Endothelial cell of umbilical vein (primary cell): ENCODE results near the gene MCTP1. TPM values are rescaled to one million over a fixed set of nuclear protein-coding genes. Genes with fewer than 3 reads are reported as not detected.

Experiments used
- BruUV-seq: library from RNA; stranded (reverse); fragments of 400-500 nt; replicated peaks from 2 replicates; lab custom pipeline; 2021; lab: Mats Ljungman, UMichigan
- CTCF ChIA-PET: fragments of 300-600, 350-600 bp; sonication (Branson Sonifier 250); formaldehyde crosslinking; loops from one replicate; lab custom pipeline; 2021; ENCODE audit warnings: antibody characterized with exemption, inconsistent platforms; lab: Charles Lee
- POLR2A ChIA-PET: fragments of 300-600, 350-600 bp; sonication (Branson Sonifier 250); formaldehyde crosslinking; loops from one replicate; lab custom pipeline; 2021; ENCODE audit warnings: antibody characterized with exemption, inconsistent platforms; lab: Charles Lee
- DNase-seq: peaks from one replicate; pipeline ENCODE4 v3.0.0-alpha.2; 2011; ENCODE audit warnings: low read depth, low spot score
- FAIRE-seq: peaks from 2 replicates; lab custom pipeline; 2011; peaks lifted over from hg19 to GRCh38; lab: Jason Lieb, UNC
- H2AFZ ChIP-seq: 2 replicates; pipeline ENCODE4 v1.6.0; 2012; ENCODE audit warnings: low read depth, low read length, control low read depth, inconsistent platforms
- H3K27ac ChIP-seq: 2 replicates; pipeline ENCODE4 v1.5.1; 2011; ENCODE audit warnings: low read depth, mild to moderate bottlenecking, control low read depth, low read length, moderate library complexity; ENCODE audit not compliant: insufficient read depth
- H3K27me3 ChIP-seq, 2 experiments: 2 replicates each; pipeline versions ENCODE4 v1.6.0 to v1.6.1; 2011; ENCODE audit warnings: low read length in 2 of 2, mixed read lengths in 1 of 2; ENCODE audit not compliant: control insufficient read depth in 2 of 2, insufficient read depth in 2 of 2
- H3K36me3 ChIP-seq, 2 experiments: 2 replicates in 1 of 2; 3 replicates in 1 of 2; pipeline ENCODE4 v1.5.1; 2011; ENCODE audit warnings: low read length in 2 of 2, mild to moderate bottlenecking in 1 of 2, moderate library complexity in 1 of 2; ENCODE audit not compliant: control insufficient read depth in 2 of 2, insufficient read depth in 2 of 2; ENCODE audit errors: extremely low read depth in 1 of 2
- H3K4me1 ChIP-seq: 3 replicates; pipeline ENCODE4 v1.5.1; 2011; ENCODE audit warnings: mild to moderate bottlenecking, low read length; ENCODE audit not compliant: control insufficient read depth, insufficient read depth; ENCODE audit errors: extremely low read depth
- H3K4me2 ChIP-seq: 2 replicates; pipeline ENCODE4 v1.6.1; 2011; ENCODE audit warnings: low read length, control low read depth, mixed read lengths; ENCODE audit not compliant: insufficient read depth
- H3K4me3 ChIP-seq, 3 experiments: fragments of 200-600 bp in 1 of 3; sonication (generic), shearing (Covaris generic) in 1 of 3; replicated peaks in 1 of 3; 2 replicates each; pipeline ENCODE4 v1.5.1; 2011 to 2016; ENCODE audit warnings: control low read depth in 3 of 3, low read length in 3 of 3, mild to moderate bottlenecking in 2 of 3, inconsistent platforms in 1 of 3, low read depth in 1 of 3, moderate library complexity in 1 of 3; ENCODE audit not compliant: insufficient read depth in 1 of 3
- H3K79me2 ChIP-seq: 2 replicates; pipeline ENCODE4 v1.6.0; 2012; ENCODE audit warnings: low read length, inconsistent platforms; ENCODE audit not compliant: control insufficient read depth, insufficient read depth
- H3K9ac ChIP-seq: replicated peaks from 2 replicates; pipeline ENCODE3; 2011; ENCODE audit warnings: low read length, control low read depth; ENCODE audit not compliant: insufficient read depth; ENCODE audit errors: extremely low read depth
- H3K9me1 ChIP-seq: replicated peaks from 3 replicates; pipeline ENCODE4 v1.6.0; 2011; ENCODE audit warnings: mild to moderate bottlenecking, low read length; ENCODE audit not compliant: control insufficient read depth, insufficient read depth; ENCODE audit errors: extremely low read depth
- H3K9me3 ChIP-seq: replicated peaks from 2 replicates; pipeline ENCODE4 v1.5.1; 2012; ENCODE audit warnings: low read length, inconsistent platforms; ENCODE audit not compliant: control insufficient read depth, insufficient read depth
- H4K20me1 ChIP-seq: replicated peaks from 2 replicates; pipeline ENCODE3; 2011; ENCODE audit warnings: mild to moderate bottlenecking, low read length; ENCODE audit not compliant: control insufficient read depth, insufficient read depth; ENCODE audit errors: extremely low read depth
- EZH2 ChIP-seq: IDR thresholded peaks from 2 replicates; pipeline ENCODE4 v1.6.1; 2012; ENCODE audit warnings: borderline replicate concordance, low read depth, mild to moderate bottlenecking, moderate library complexity, low read length, inconsistent platforms; ENCODE audit not compliant: severe bottlenecking
- GATA2 ChIP-seq: IDR thresholded peaks from 2 replicates; pipeline ENCODE4 v1.7.0; 2011; ENCODE audit warnings: low read depth, mild to moderate bottlenecking, moderate library complexity, mixed read lengths, low read length; ENCODE audit not compliant: insufficient read length, insufficient read depth
- JUN ChIP-seq: IDR thresholded peaks from 2 replicates; pipeline ENCODE4 v1.6.1; 2011; ENCODE audit warnings: borderline replicate concordance, low read depth; ENCODE audit not compliant: insufficient read length, insufficient read depth
- MYC ChIP-seq: IDR thresholded peaks from one replicate; pipeline ENCODE4 v1.6.1; 2011; ENCODE audit warnings: mild to moderate bottlenecking, low read depth, low read length
- POLR2A ChIP-seq: IDR thresholded peaks from 2 replicates; pipeline ENCODE4 v1.6.1; 2012; ENCODE audit warnings: low read depth, mild to moderate bottlenecking, control low read depth, low read length
- dilution Hi-C: fragments of 300-500 bp; cut with MboI; formaldehyde crosslinking; loops from one replicate; pipeline ENCODE4 v1.15.0; 2019; ENCODE audit warnings: low sequenced_read_pairs; ENCODE audit not compliant: extremely low pct_ligation_motif_present
- intact Hi-C: fragments of 100-400 bp; cut with micrococcal nuclease; formaldehyde crosslinking; loops from one replicate; pipeline ENCODE4 v1.10.0; 2022
- polyA plus RNA-seq, 4 experiments: library from polyadenylated mRNA; depleted of rRNA in 3 of 4; stranded (reverse) in 3 of 4; unstranded in 1 of 4; fragments of >200 nt; gene quantifications; 2 replicates each; pipeline versions ENCODE4 v1.2.1 to v1.2.3, GENCODE V29; 2011 to 2012; ENCODE audit warnings: missing spikeins in 1 of 4
- total RNA-seq: library from RNA; stranded (reverse); gene quantifications from 2 replicates; pipeline ENCODE4 v1.2.3, GENCODE V29; 2021
- TF ChIP-seq, protein P1 (sequence below), 2 donors: IDR thresholded peaks; 1 replicate in 1 of 2; 2 replicates in 1 of 2; pipeline ENCODE4 v1.5.1; 2011; ENCODE audit warnings: low read length in 2 of 2, mild to moderate bottlenecking in 2 of 2, moderate library complexity in 2 of 2, control low read depth in 1 of 2, inconsistent platforms in 1 of 2, low read depth in 1 of 2; ENCODE audit not compliant: insufficient read depth in 1 of 2; ENCODE audit errors: extremely low read depth in 1 of 2

The MCTP1 gene
- total and polyA plus RNA-seq, 2 donors (not counting 3 experiments of a cell fraction or from before 2014, with no cell fraction given): 79.3 to 203 TPM

DNA sequence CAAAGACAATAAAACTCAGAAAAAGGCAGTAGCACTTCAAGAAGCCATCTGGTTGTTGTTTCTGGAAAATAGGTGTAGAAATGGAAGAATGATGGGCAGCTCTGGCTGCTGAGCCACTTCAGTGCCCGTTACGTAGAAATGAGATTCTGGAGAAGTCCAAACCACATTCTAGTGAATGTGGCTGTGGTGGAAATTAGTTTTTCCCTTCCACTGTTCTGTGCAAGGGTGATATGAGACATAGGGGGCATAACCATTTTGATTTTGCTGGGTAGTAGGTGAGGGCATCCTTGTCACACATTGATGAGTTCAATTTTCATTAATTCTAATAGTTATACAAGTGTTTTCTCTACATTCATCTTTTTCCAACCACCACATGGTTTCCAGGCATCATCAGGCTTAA lies 275.1 kb downstream of the MCTP1 start:
- dilution Hi-C loops: no loop called here

DNA sequence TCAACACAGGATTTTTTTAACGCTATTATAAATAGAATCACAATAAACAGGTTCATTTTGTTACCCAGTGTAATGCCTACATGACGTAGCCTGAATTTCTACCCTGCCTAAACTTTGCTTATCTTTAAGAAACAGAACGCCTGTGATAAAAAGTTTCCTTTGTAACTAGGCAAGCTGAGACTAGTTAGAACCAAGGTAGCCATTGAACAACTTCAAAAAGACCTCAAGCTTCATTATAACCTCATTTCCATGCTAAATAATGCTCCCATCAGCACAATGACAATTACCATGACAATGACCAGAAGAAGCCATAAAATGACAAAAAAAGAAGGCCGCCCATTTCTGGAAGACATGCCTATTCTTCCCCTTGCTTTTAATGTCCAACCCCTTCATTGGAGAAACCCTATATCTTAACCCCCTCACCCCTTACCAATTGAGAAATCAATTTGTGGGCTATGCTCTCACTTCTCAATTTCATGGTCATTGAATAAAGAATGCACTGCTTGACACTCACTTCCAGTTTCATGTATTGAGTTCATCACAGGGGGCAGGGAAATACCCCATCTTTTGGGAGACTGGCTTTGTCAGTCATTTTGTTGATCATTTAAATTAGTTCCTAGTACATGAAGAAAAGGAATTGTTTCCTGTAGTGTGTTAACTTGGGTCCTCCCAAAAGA lies 276.8 kb downstream of the MCTP1 start:
- H3K27me3 ChIP-seq: no peaks in the 10 kb centered on the region
- ChIA-PET POLR2A (no interaction called here), CTCF (no interaction called here)
- H3K27ac ChIP-seq: no peak overlapping the region
- no peak for TF ChIP-seq JUN
- no peak for TF ChIP-seq POLR2A
- no TSS peak for BruUV-seq
- H3K9me3 ChIP-seq: no peaks in the 10 kb centered on the region
- intact Hi-C loops: no loop called here
- peaks cover 6 to 13% of the 10 kb centered on the region in 2 experiments for H3K36me3 ChIP-seq
- H3K79me2 ChIP-seq: peaks cover 32% of the 10 kb centered on the region
- no peak for FAIRE-seq
- H4K20me1 ChIP-seq: peaks cover 5% of the 10 kb centered on the region
- no peaks in the 10 kb centered on the region for H3K4me1 ChIP-seq
- no peaks in the 10 kb centered on the region for H3K9me1 ChIP-seq
- no peak overlapping the region for H3K4me3 ChIP-seq
- no peak overlapping the region for H3K9ac ChIP-seq
- dilution Hi-C loops: no loop called here
- H2AFZ ChIP-seq: no peak overlapping the region
- DNase-seq: no peak
- no peak overlapping the region for H3K4me2 ChIP-seq

More for the DNA sequence above, 275.1 kb downstream of the MCTP1 start:
- Histone ChIP-seq H3K36me3 (peaks cover 6 to 13% of the 10 kb centered on the region in 2 experiments), H3K9me1 (no peaks in the 10 kb centered on the region), H3K79me2 (peaks cover 29% of the 10 kb centered on the region), H3K4me3 (no peak overlapping the region), H2AFZ (no peak overlapping the region), H4K20me1 (peaks cover 2% of the 10 kb centered on the region), H3K27ac (no peak overlapping the region), H3K4me1 (no peaks in the 10 kb centered on the region), H3K4me2 (no peak overlapping the region), H3K27me3 (no peaks in the 10 kb centered on the region), H3K9me3 (no peaks in the 10 kb centered on the region), H3K9ac (no peak overlapping the region)
- BruUV-seq: no TSS peak
- no peak for DNase-seq
- POLR2A ChIA-PET: no interaction called here
- CTCF ChIA-PET: no interaction called here
- TF ChIP-seq, protein P1, sequence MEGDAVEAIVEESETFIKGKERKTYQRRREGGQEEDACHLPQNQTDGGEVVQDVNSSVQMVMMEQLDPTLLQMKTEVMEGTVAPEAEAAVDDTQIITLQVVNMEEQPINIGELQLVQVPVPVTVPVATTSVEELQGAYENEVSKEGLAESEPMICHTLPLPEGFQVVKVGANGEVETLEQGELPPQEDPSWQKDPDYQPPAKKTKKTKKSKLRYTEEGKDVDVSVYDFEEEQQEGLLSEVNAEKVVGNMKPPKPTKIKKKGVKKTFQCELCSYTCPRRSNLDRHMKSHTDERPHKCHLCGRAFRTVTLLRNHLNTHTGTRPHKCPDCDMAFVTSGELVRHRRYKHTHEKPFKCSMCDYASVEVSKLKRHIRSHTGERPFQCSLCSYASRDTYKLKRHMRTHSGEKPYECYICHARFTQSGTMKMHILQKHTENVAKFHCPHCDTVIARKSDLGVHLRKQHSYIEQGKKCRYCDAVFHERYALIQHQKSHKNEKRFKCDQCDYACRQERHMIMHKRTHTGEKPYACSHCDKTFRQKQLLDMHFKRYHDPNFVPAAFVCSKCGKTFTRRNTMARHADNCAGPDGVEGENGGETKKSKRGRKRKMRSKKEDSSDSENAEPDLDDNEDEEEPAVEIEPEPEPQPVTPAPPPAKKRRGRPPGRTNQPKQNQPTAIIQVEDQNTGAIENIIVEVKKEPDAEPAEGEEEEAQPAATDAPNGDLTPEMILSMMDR (IDR thresholded peaks at IDR 0.05; ENCODE audit: extremely low read depth in 1 of 2, insufficient read depth in 1 of 2, low read depth in 1 of 2, low read length in 2 of 2): no peak
- TF ChIP-seq GATA2 (no peak), EZH2 (no peak), MYC (no peak)
- intact Hi-C loops: no loop called here
- FAIRE-seq: no peak
